GM12892 (cell line): ENCODE measurements around the gene NACC2.

ENCODE experiments used
- POLR2A ChIP-seq: IDR thresholded peaks from 2 replicates; pipeline ENCODE4 v1.6.1; 2011; ENCODE audit warnings: low read depth, low read length, control low read depth
- POLR2AphosphoS5 ChIP-seq: IDR thresholded peaks from 2 replicates; pipeline ENCODE4 v1.6.1; 2011; ENCODE audit warnings: low read depth, low read length, control low read depth

- no peak for TF ChIP-seq POLR2A
- no peak for TF ChIP-seq POLR2AphosphoS5
Measured at GRCh38 chr9:135974220-135974573, 120.9 kb downstream of the NACC2 start.
